CD4-positive, alpha-beta T cell treated with Interferon gamma for 1 hour (primary cell): Measurements from ENCODE around the gene ZCCHC10.
"Not testable (repeated sequence)": the region's sequence is repeated elsewhere in the genome, so short reads cannot be mapped to it uniquely, and the experiment has no call there.

Experiments
- DNase-seq: peaks from one replicate; pipeline ENCODE4 v3.0.0-alpha.2; 2020

ZCCHC10 gene

GRCh38 chr5:132972436-132972828 lies 53.9 kb downstream of the ZCCHC10 start:
- DNase-seq: not testable (repeated sequence)

GRCh38 chr5:132971483-132972435 lies 54.6 kb downstream of the ZCCHC10 start:
- no peak for DNase-seq

GRCh38 chr5:132965120-132965519 lies 61.2 kb downstream of the ZCCHC10 start:
- no peak for DNase-seq

- peak; percentile 91 for DNase-seq
These were observed 62.9 kb downstream of the ZCCHC10 start, which contains the start of gene AFF4 for GRCh38 chr5:132963171-132964104. AFF4 (minus strand) TSS chr5:132963634; CDS start chr5:132937189, 26,445 bp downstream.

- DNase-seq: no peak
These were observed 63.8 kb downstream of the ZCCHC10 start for GRCh38 chr5:132962429-132963021.

- no peak for DNase-seq
These were observed 64.5 kb downstream of the ZCCHC10 start for GRCh38 chr5:132961887-132962286.

- not testable (repeated sequence) for DNase-seq
These were observed 65.1 kb downstream of the ZCCHC10 start for GRCh38 chr5:132961123-132961815.

- DNase-seq: not testable (repeated sequence)
These were observed 70.1 kb downstream of the ZCCHC10 start for GRCh38 chr5:132956166-132956799.

GRCh38 chr5:132953710-132954109 lies 72.6 kb downstream of the ZCCHC10 start:
- no peak for DNase-seq

- no peak for DNase-seq
These were observed 73.5 kb downstream of the ZCCHC10 start for GRCh38 chr5:132952829-132953228.

- no peak for DNase-seq
These were observed 74.5 kb downstream of the ZCCHC10 start for GRCh38 chr5:132951897-132952296.

GRCh38 chr5:132949136-132949535 lies 77.2 kb downstream of the ZCCHC10 start:
- no peak for DNase-seq

GRCh38 chr5:132947671-132948070 lies 78.7 kb downstream of the ZCCHC10 start:
- DNase-seq: no peak
